Measurements from ENCODE around the gene OR52E5.

The OR52E5 gene

DNA sequence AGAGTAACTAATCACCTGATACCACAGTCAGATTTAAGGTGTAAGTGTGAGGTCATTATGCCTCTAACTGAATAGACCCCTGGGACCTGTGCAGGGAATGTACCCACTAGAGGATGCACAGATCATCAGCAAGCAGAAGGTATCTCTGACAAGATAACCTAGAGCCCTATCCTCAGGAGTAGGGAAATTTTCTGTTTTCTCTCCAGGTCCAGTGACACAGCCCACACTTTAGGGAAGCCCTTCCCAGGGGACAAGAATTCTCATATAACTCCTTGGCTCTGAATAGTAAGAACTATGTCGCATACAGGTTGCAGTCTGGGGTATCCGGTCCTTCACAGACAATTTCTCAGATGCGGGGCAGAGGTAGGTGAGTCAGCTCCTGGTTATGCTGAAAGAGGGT is at the start of gene OR52E5:
TSS of gene OR52E5 (plus strand) at position 301 of the 400 bp plus-strand sequence. CDS start 7,569 bp downstream, outside the sequence.
- DNase-seq = no peak

DNA sequence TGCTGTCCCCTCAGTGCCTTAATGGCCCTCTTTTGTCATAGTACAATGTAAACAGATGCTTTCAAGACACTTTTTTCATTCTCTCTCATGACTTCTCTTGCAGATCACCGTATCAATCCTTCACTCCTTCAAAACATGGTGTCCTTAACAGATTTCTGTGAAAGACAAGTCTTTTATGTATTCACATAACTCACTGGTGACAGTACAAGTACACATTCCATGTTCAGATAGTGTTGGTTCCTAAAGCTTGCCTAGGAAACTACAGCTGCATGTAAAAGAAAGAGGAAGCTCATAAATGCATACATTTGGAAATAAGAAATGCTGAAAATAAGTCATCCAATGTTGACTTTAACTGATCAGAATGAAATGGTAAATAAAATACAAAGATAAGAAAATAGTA is 46.3 kb upstream of the OR52E5 start:
- DNase-seq = no peak

DNA sequence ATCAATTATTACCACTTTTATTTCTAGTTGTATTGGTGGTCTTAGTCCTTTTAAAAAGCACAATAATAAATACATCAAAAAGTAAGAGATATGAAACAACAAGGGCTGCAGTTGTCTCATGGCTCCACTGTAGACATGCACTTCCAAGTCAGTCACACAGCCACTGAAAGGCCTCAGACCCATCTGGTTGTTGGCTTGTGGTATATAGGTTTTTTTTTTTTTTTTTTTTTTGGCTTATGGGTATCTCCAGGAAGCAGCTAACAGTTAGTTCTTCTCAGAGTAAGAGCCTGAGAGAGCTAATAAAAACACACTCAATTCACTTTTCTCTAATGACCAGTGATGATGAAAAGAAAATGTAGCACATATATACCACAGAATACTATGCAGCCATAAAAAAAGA is 45.3 kb upstream of the OR52E5 start:
- DNase-seq = no peak

DNA sequence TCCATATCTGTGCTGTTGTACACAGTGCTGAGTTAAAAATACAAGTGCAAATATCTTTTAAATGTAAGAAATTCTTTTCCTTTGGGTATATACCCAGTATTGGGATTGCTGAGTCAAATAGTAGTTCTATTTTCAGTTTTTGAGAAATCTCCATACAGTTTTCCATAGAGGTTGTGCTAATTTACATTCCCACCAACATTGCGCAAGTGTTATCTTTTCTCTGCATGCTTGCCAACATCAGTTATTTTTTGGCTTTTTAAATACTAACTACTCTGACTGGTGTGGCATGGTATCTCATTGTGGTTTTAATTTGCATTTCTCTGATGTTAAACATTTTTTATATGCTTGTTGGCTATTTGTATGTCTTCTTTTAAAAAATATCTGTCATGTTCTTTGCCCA is 42.0 kb upstream of the OR52E5 start:
- no peak for DNase-seq

DNA sequence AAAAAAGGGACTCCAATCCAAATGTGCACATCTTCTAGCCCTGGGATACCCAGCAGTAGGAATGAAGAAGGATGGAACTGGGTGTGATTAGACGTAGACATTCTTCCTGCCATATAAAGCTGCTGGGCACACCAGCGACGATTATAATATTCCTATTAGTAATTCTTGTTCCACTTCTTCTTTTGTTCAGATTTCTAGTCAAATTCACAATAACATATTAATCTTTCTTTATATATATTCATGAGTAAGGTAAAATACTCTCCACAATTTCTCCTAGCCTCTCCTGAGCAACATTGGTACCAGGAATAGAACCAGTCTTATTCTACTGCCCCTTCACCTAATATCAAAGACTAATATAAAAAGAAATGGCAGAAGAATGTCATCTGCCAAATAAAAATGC is 35.4 kb upstream of the OR52E5 start, which contains the start of gene OR52E8:
TSS of gene OR52E8 (minus strand) at position 101 of the 400 bp plus-strand sequence. CDS start at position 101, 0 bp downstream.
- no peak for DNase-seq

DNA sequence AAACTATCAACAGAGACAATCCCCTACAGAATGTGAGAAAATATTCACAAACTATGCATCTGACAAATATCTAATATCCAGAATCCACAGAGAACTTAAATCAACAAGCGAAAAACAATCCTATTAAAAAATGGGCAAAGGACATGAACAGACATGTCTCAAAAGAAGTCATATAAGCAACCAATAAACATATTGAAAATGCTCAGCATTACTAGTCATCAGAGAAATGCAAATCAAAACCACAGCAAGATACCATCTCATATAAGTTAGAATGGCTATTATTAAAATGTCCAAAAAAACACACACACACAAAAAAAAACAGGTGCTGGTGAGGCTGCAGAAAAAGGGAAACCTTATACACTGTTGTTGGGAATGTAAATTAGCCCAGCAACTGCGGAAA is 27.2 kb upstream of the OR52E5 start:
- DNase-seq = no peak

DNA sequence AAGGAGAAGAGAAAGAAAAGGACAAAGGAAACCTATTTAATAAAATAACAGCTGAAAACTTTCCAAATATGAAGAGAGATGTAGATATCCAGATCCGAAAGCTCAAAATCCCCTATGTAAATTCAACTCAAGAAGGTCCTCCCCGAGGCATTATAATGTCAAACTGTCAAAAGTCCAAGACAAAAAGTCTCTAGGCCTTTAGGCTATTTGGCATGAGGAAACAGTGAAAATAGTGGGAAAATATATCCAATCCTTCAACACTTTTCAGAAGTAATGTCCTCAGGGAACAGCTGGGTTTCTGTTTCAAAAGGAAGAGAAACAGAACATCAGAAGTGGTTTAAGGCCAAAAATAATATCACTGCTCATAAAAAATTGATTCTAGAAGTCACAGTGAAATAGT is 14.4 kb upstream of the OR52E5 start:
- DNase-seq = no peak

DNA sequence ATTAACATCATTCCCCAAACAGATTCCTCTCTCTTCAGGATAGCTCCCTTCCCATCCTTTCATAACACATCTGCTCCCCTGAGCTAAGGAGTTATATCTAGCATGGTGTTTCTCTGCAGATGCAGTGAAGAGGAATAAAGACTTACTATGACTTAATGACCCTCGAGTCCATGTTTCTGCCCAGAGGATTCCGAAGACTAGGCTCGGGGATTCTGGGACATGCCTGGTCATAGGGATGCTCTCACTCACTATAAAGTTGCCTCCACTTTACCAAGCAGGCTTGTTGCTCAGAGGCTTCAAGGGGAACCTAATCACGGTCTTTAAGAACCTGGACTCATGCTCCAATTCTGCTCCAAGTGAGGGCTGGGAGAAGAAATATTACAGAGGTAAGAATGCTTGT is 12.7 kb upstream of the OR52E5 start, which contains the start of gene OR52E4:
TSS of gene OR52E4 (plus strand) at position 301 of the 400 bp plus-strand sequence. CDS start 3,664 bp downstream, outside the sequence.
- DNase-seq = no peak

DNA sequence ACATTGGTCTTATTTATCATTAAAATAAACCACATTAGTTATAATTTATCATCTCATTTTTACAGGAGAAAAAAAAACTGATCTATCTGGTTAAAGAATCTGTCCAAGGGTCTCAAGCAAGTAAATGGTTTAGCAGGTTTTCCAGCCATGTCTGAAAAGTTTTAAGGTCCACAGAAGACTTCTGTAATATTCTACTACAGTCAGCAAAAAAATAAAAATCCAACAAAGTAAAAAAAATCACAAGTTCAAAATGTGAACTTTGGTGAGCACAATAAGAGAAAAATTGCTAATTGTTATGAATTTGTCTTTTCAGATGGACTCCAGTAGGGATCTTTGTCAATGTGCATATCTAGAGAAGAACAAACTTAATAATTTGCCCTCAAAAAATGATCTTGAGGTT is 11.3 kb upstream of the OR52E5 start:
- DNase-seq = no peak

DNA sequence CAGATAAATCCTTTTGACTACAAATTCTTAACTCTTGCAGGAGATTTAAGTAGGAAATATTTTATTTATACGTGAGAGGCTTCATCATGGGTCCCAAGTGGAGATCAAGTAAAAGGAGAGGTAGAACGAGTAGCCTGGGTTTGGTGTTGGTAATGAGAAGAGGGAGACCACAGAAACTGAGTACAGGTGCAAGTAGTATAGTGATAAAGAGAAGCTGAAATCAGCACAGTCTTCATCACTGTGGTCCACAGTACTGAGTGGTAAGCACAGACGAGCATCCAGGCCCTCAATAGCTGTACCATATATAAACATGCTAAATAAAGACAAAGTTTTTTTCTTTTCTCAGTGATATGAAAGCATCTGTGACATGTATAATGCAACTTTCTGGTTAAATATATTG is 5.8 kb upstream of the OR52E5 start:
- no peak for DNase-seq

DNA sequence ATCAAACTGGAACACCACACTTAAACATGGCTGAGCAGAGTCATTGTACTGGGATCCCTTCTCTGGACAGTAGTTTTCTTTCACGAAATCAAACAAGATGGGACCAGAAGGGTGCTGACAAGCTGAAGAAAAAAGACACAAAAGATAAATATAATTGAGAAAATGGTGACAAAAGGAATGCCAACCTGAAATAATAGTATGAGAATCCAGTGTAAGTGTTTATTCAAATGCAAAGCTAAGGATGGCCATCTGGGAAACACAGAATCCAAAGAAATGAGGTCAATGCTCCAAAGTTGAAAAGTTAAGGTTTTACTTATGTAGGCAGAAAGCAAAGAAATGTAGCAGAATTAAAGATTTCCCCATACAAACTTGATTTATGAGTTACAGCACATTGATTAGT is 5.3 kb upstream of the OR52E5 start:
- DNase-seq = no peak

DNA sequence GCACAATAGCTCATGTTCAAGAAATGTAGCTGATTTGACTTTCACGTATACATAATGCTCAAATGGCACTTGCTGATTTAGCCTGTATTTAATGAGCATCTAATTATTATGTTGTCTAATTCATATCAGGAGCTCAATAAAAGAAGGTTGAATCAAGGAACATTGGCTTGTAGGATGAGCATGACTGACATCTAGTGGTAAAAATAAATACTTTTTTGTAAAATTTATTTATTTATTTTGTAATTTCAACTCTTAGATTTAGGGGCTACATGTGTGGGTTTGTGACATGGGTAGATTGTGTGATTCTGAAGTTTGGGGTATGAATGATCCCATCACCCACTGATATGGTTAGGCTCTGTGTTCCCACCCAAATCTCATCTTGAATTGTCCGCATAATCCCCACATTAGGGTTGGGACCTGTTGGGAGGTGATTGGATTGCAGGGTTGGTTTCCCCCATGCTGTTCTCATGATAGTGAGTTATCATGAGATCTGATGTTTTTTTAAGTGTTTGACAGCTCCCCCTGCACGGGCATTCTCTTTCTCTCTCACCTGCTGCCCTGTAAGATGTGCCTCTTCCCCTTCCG is 1.7 kb upstream of the OR52E5 start:
- DNase-seq = peak; percentile 1

DNA sequence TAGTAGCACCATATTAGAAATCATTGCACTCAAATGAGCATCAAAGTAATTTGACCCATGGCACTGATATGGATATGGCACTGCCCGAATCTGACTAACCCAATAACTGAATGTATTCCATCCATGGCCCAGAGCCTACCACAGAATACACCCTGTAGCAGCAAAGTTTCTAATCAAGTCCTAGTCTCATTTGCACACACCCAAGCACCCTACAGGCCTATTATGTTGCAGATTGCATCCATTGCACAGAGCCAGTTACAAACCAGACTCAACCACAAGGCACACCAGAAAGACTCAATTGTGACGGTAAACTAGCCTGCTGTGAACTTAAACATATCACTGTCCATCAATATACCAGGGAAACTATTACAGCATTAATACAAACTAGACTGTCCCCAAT is 6.5 kb downstream of the OR52E5 start:
- DNase-seq = no peak

DNA sequence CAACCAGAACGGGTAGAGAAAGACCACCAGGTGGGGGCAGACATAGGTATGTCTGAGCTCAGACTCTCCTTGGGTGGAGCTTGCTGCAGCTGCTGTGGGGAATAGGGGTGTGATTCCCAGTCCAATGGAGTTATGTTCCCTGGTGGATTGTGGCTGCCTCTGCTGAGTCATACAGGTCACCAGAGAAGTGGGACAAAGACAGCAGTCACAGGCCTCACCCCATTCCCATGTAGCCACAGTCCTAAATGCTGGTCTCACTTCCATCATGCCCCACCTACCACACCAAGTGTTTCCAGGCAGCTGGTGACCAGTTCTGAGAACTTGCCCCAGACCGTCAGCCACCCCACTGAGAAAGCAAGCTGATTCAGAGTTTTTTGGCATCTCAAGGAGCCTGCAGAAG is 17.5 kb downstream of the OR52E5 start:
- no peak for DNase-seq

DNA sequence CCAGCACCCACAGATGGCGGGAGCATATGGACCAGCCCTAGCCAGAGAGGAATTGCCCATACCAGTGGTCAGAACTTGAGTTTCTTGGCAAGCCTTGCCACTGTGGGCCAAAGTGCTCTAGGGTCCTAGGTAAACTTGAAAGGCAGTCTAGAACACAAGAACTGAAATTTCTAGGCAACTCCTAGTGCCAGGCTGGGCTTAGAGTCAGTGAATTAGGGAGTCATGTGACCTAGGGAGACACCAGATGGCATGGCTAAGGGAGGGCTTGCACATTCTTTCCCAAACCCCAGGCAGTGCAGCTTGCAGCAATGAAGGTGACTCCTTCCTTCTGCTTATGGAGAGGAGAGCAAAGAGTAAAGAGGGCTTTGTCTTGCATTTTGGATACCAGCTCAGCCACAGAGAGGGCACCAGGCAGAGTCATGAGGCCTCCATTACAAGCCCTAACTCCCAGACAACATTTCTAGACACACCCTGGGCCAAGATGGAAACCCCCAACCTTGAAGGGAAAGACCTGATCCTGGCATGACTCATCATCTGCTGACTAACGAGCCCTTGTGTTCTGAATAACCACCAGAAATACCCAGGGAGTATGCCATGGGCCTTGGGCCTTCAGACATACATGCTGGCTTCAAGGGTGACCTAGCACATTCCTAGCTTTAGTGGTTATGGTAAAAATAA is 29.9 kb downstream of the OR52E5 start:
- DNase-seq = no peak

DNA sequence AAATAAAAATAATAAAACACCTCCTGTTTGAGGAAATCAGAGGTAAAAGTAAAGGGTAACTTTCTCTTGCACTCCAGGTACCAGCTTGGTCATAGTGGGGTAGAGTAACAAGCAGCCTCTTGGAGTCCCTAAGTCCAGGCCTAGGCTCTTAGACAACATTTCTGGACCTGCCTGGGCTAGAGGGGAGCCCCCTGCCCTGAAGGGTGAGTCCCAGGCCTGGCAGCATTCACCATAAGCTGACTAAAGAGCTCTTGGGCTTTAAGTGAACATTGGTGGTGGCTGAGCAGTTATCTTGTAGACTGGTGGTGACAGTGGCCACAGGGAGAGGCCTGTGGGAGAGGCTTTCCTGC is 30.4 kb downstream of the OR52E5 start:
- DNase-seq = no peak

DNA sequence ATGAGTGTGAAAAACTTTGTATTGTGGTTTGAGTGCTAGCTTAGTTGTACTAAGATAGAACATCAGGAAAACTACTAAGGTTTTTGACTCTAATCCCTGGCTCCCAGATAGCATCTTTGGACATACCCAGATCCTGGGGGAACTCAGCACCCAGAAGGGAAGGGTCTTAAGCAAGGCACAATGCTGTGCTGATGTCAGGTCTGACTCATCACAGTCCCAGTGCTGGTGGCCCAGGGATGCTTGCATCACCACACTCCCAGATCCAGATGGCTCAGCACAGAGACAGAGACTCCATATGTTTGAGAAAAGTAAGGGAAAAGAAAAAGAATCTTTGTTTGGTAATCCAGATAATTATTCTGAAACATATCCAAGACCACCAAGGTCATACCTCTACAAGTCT is 30.8 kb downstream of the OR52E5 start:
- no peak for DNase-seq

DNA sequence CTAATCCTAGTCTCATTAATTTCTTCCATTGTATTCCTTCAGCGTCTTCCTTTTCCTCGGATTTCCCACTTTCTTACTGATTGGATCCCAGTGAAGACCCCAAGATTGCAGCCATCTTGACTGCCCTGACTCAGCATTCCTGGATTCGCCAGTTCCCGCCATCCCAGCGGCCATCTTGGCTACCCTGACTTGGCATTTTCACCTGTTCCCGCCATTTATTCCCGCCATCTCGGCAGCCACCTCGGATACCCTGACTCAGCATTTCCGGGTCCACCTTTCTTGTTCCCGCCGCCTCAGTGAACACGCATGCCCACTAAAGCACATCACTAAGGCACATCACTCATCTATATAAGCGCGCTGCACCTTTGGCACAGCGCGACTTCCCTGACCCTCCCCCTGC is 35.3 kb downstream of the OR52E5 start:
- DNase-seq = no peak

DNA sequence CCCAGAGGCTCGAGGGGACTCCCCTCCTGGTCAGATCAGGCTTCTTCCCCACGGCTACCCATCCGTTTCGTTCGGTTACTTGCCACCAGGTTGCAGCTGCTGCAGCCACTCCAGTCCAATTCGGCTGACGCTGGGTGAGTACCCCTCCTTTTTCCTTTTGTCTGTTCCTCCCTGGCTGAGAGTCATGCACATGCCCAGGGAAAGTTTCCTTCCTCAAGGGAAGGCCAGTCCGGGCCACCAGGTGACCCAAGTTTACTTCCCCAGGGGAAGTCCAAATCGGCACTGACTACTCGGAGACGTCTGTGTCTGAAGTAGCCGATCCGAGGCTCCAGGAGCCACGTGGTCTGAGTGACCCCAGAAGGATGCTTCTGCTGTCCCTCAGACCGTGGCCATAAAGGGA is 35.8 kb downstream of the OR52E5 start:
- DNase-seq = no peak

DNA sequence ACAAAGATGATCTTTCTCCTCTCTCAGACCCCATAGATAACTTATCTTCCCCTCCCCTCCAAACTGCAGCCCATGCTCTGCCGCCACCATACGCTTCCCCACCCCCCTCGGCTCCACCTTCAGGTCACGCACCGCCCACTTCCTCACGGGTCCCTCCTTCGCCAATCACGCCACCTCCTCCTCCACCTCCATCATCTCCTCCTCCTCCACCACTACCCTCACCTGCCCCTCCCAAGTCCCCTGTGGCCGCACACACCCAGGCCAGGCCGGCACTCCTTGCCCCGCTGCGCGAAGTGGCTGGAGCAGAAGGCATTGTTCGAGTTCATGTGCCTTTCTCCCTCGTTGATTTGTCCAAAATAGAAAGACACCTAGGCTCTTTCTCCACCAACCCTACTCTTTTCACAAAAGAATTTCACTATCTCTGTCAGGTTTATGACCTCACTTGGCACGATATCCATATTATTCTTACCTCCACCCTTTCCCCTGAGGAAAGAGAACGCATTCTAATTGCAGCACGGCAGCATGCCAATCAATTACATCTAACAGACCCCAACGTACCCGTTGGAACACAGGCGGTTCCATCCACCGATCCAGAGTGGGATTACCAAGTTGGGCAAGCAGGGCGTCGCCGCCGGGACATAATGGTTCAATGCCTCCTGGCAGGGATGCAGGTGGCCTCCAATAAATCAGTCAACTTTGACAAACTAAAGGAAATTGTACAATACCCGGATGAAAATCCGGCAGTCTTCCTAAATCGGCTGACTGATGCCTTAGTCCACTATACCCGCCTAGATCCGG is 36.8 kb downstream of the OR52E5 start:
- DNase-seq = no peak

DNA sequence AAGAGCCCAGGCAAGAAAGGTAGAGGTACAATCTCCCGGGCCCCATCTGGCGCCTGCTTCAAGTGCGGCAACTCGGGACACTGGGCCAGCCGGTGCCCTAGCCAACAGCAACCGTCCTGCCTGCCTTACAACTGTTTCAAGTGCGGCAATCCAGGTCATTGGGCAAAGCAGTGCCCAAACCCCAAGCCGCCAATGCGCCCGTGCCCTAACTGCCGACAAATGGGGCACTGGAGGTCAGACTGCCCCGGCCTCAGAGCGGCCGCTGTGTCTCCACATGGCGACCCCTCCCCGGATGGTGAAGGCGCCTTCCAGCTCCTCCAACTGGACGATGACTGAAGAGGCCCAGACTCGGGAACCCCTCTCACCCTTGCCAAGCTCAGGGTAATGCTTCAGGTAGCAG is 37.6 kb downstream of the OR52E5 start:
- DNase-seq = no peak

DNA sequence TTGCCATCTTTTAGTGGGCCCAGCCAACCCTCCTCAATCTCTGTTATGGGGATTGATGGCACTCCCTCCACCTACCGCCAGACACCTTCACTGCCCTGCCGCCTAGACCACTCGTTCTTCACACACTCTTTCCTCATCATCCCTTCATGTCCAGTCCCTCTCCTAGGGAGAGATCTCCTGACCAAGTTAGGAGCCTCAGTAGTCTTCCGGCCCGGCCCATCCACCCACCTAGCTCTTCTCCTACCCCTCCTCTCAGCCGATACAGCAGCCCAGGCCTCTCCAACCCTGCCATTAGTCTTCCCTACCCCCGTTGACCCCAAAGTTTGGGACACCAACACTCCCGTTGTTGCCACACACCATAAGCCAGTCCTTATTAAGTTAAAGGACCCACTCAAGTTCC is 38.1 kb downstream of the OR52E5 start:
- no peak for DNase-seq

DNA sequence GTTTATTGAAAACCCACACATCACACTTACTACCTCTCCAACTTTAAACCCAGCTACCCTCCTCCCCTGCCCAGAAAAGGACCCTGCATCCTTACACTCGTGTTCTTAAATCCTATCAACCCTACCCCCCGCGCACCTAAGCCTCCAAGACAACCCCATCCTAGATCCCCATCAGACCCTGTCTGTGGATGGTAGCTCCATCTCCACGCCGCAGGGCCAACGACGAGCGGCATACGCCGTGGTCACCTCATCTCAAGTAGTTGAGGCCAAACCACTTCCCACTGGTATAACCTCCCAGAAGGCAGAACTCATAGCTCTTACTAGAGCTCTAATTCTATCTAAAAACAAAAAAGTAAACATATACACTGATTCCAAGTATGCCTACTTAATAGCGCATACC is 39.7 kb downstream of the OR52E5 start:
- DNase-seq = no peak

DNA sequence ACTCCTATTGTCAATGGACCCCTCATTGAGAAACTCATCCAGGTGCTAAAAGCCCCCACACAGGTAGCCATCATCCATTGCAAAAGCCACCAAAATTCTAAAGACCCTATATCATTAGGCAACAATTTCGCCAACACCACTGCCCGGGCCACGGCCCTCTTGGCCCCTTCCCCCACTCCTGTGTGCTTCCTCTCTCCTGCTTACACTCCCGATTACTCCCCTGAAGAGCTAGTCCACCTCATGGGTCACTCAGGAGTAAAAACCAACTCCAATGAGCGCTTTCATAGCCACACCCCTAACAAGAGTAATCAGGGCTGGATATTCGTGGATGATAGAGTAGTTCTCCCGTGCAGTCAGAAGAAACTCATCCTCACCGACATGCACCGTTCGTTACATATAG is 40.1 kb downstream of the OR52E5 start:
- DNase-seq = no peak

Data from fibroblast of upper back skin (primary cell).